H9 (cell line): ENCODE results near the gene FGB. TPM values are rescaled to one million over a fixed set of nuclear protein-coding genes. Genes with fewer than 3 reads are reported as not detected.

Experiments
- DNase-seq: peaks from one replicate; pipeline ENCODE4 v3.0.0-alpha.2; 2017
- H2AFZ ChIP-seq: one replicate; pipeline ENCODE4 v1.6.1; 2013; ENCODE audit warnings: mild to moderate bottlenecking, low read length, control low read depth, moderate library complexity
- H2AK5ac ChIP-seq: 2 replicates; pipeline ENCODE4 v1.6.1; 2013; ENCODE audit warnings: low read length, control low read depth, mixed read lengths; ENCODE audit not compliant: insufficient read length
- H2BK120ac ChIP-seq: one replicate; pipeline ENCODE4 v1.6.1; 2013; ENCODE audit warnings: low read depth, mild to moderate bottlenecking, low read length, control low read depth, inconsistent platforms; ENCODE audit not compliant: poor library complexity, severe bottlenecking
- H2BK12ac ChIP-seq: 2 replicates; pipeline ENCODE4 v1.6.1; 2013; ENCODE audit warnings: low read length, control low read depth, mixed read lengths, low read depth; ENCODE audit not compliant: insufficient read length
- H2BK15ac ChIP-seq: 2 replicates; pipeline ENCODE4 v1.6.1; 2013; ENCODE audit warnings: low read depth, low read length, control low read depth
- H2BK20ac ChIP-seq: one replicate; pipeline ENCODE4 v1.6.1; 2013; ENCODE audit warnings: low read depth, mild to moderate bottlenecking, low read length, control low read depth, inconsistent platforms; ENCODE audit not compliant: poor library complexity, severe bottlenecking
- H2BK5ac ChIP-seq: 2 replicates; pipeline ENCODE4 v1.6.1; 2013; ENCODE audit warnings: low read length, control low read depth, mixed read lengths; ENCODE audit not compliant: insufficient read length
- H3K14ac ChIP-seq: 2 replicates; pipeline ENCODE4 v1.6.1; 2013; ENCODE audit warnings: low read length, control low read depth; ENCODE audit not compliant: insufficient read depth
- H3K18ac ChIP-seq: 2 replicates; pipeline ENCODE4 v1.6.1; 2013; ENCODE audit warnings: low read depth, mild to moderate bottlenecking, mixed read lengths, low read length, control low read depth; ENCODE audit not compliant: insufficient read length
- H3K23ac ChIP-seq: 2 replicates; pipeline ENCODE4 v1.6.1; 2013; ENCODE audit warnings: low read length, control low read depth, mixed read lengths, low read depth; ENCODE audit not compliant: insufficient read length
- H3K23me2 ChIP-seq: 2 replicates; pipeline ENCODE4 v1.6.1; 2013; ENCODE audit warnings: low read depth, mild to moderate bottlenecking, mixed read lengths, low read length, control low read depth; ENCODE audit not compliant: insufficient read length, poor library complexity, severe bottlenecking
- H3K27ac ChIP-seq: 2 replicates; pipeline ENCODE4 v1.5.1; 2013; ENCODE audit warnings: low read length, control low read depth, mixed read lengths, low read depth; ENCODE audit not compliant: insufficient read length
- H3K27me3 ChIP-seq: 2 replicates; pipeline ENCODE4 v1.6.1; 2013; ENCODE audit warnings: low read length, control low read depth, inconsistent platforms; ENCODE audit not compliant: insufficient read depth
- H3K4ac ChIP-seq: 2 replicates; pipeline ENCODE4 v1.6.1; 2013; ENCODE audit warnings: low read depth, mild to moderate bottlenecking, control low read depth, inconsistent platforms, low read length, moderate library complexity
- H3K4me1 ChIP-seq: 2 replicates; pipeline ENCODE4 v1.6.1; 2013; ENCODE audit warnings: low read length, control low read depth, inconsistent platforms; ENCODE audit not compliant: insufficient read depth
- H3K4me2 ChIP-seq: 2 replicates; pipeline ENCODE4 v1.6.1; 2013; ENCODE audit warnings: low read length, control low read depth, mixed read lengths; ENCODE audit not compliant: insufficient read length, insufficient read depth
- H3K56ac ChIP-seq: 2 replicates; pipeline ENCODE4 v1.6.1; 2013; ENCODE audit warnings: low read depth, mild to moderate bottlenecking, mixed read lengths, low read length, control low read depth; ENCODE audit not compliant: insufficient read length
- H3K79me1 ChIP-seq: 2 replicates; pipeline ENCODE4 v1.6.1; 2013; ENCODE audit warnings: low read depth, mild to moderate bottlenecking, moderate library complexity, low read length, control low read depth, inconsistent platforms; ENCODE audit not compliant: insufficient read depth, poor library complexity, severe bottlenecking
- H3K79me2 ChIP-seq: 2 replicates; pipeline ENCODE4 v1.6.1; 2013; ENCODE audit warnings: low read length, control low read depth, inconsistent platforms; ENCODE audit not compliant: insufficient read depth
- H3K9ac ChIP-seq: 2 replicates; pipeline ENCODE4 v1.6.1; 2013; ENCODE audit warnings: low read length, control low read depth, mixed read lengths; ENCODE audit not compliant: insufficient read length; ENCODE audit errors: extremely low read depth
- H3K9me3 ChIP-seq: one replicate; pipeline ENCODE4 v1.6.1; 2013; ENCODE audit warnings: low read depth, low read length, inconsistent platforms; ENCODE audit not compliant: control insufficient read depth
- H3T11ph ChIP-seq: one replicate; pipeline ENCODE4 v1.6.1; 2013; ENCODE audit warnings: mild to moderate bottlenecking, low read length, control low read depth, inconsistent platforms
- H4K20me1 ChIP-seq: one replicate; pipeline ENCODE4 v1.6.1; 2013; ENCODE audit not compliant: control insufficient read depth, insufficient read length, insufficient read depth
- H4K5ac ChIP-seq: 2 replicates; pipeline ENCODE4 v1.6.1; 2013; ENCODE audit warnings: low read depth, mild to moderate bottlenecking, mixed read lengths, low read length, control low read depth; ENCODE audit not compliant: insufficient read length
- H4K8ac ChIP-seq: replicated peaks from 2 replicates; pipeline ENCODE4 v1.6.1; 2013; ENCODE audit warnings: low read length, control low read depth, mixed read lengths, low read depth; ENCODE audit not compliant: insufficient read length
- H4K91ac ChIP-seq: 2 replicates; pipeline ENCODE4 v1.6.1; 2013; ENCODE audit warnings: low read depth, mild to moderate bottlenecking, moderate library complexity, mixed read lengths, low read length, control low read depth; ENCODE audit not compliant: insufficient read length
- H3K27ac Mint-ChIP-seq, 3 experiments: 2 replicates in 2 of 3; 3 replicates in 1 of 3; pipeline ENCODE4 v1.8.0; 2020 to 2021; ENCODE audit warnings: mixed read lengths in 3 of 3, mild to moderate bottlenecking in 1 of 3, moderate library complexity in 1 of 3
- H3K27me3 Mint-ChIP-seq: 2 replicates; pipeline ENCODE4 v1.8.0; 2021; ENCODE audit warnings: low read depth, mild to moderate bottlenecking, moderate library complexity, mixed read lengths
- H3K36me3 Mint-ChIP-seq, 3 experiments: 2 replicates in 2 of 3; 3 replicates in 1 of 3; pipeline ENCODE4 v1.8.0; 2020 to 2021; ENCODE audit warnings: low read depth in 3 of 3, mixed read lengths in 3 of 3; ENCODE audit not compliant: insufficient read depth in 1 of 3
- H3K4me1 Mint-ChIP-seq, 2 experiments: 2 replicates each; pipeline ENCODE4 v1.8.0; 2020; ENCODE audit warnings: mixed read lengths in 2 of 2
- H3K4me3 Mint-ChIP-seq, 2 experiments: 2 replicates in 1 of 2; 3 replicates in 1 of 2; pipeline ENCODE4 v1.8.0; 2020 to 2021; ENCODE audit warnings: mild to moderate bottlenecking in 2 of 2, mixed read lengths in 2 of 2, moderate library complexity in 1 of 2
- H3K9me3 Mint-ChIP-seq, 2 experiments: 2 replicates in 1 of 2; 3 replicates in 1 of 2; pipeline ENCODE4 v1.8.0; 2020; ENCODE audit warnings: mild to moderate bottlenecking in 2 of 2, mixed read lengths in 2 of 2, moderate library complexity in 1 of 2
- CTCF ChIP-seq: fragments of 200-600 bp; sonication (generic); conservative IDR thresholded peaks from 3 replicates; pipeline ENCODE4 v1.8.0; 2021; ENCODE audit warnings: antibody characterized with exemption, mild to moderate bottlenecking
- WGBS: extraction: QIAGEN DNeasy Blood & Tissue Kit; methylation state at CpG from one replicate; pipeline ENCODE4 v1.1.7; 2013; ENCODE audit warnings: missing lambda C conversion rate, low lambda C conversion rate, mixed read lengths; ENCODE audit not compliant: insufficient read length; ENCODE audit errors: extremely low coverage; 5-methylcytosine and 5-hydroxymethylcytosine counted together
- total RNA-seq: library from RNA; stranded (reverse); gene quantifications from 2 replicates; pipeline ENCODE4 v1.2.1, GENCODE V29; 2021

Gene FGB
- total RNA-seq, 1 experiment from 2014 or later: not detected

GRCh38 chr4:154610582-154610981, 47.8 kb downstream of the FGB start:
- Mint-ChIP-seq H3K36me3 (no peaks in the 10 kb centered on the region), H3K27me3 (no peaks in the 10 kb centered on the region), H3K27ac (no peak overlapping the region)

More at GRCh38 chr4:154610582-154610981, 47.8 kb downstream of the FGB start:
- H3K56ac ChIP-seq: no peak overlapping the region
- no peak overlapping the region for H3K9ac ChIP-seq
- no peak for DNase-seq
- H4K20me1 ChIP-seq: no peaks in the 10 kb centered on the region
- H2BK5ac ChIP-seq: no peak overlapping the region
- H3K23ac ChIP-seq: no peak overlapping the region
- H3K27me3 ChIP-seq: no peaks in the 10 kb centered on the region
- no peaks in the 10 kb centered on the region for H3K23me2 ChIP-seq
- H3K9me3 Mint-ChIP-seq: no peaks in the 10 kb centered on the region
- TF ChIP-seq CTCF: no peak
- no peaks in the 10 kb centered on the region for H3K4me1 Mint-ChIP-seq
- no peak overlapping the region for H3K4ac ChIP-seq
- H2BK12ac ChIP-seq: no peak overlapping the region
- H2BK15ac ChIP-seq: no peak overlapping the region
- no peaks in the 10 kb centered on the region for H3K79me2 ChIP-seq
- H4K8ac ChIP-seq: no peak overlapping the region
- no peak overlapping the region for H2AK5ac ChIP-seq
- H4K91ac ChIP-seq: no peak overlapping the region
- H2BK120ac ChIP-seq: no peak overlapping the region
- no peak overlapping the region for H3K27ac ChIP-seq
- H3K79me1 ChIP-seq: no peaks in the 10 kb centered on the region
- no peak overlapping the region for H3K4me2 ChIP-seq
- H4K5ac ChIP-seq: no peak overlapping the region
- no CpG with 5 or more reads among the region's 4 CpGs for WGBS
- H3K4me3 Mint-ChIP-seq: no peak overlapping the region
- no peak overlapping the region for H2BK20ac ChIP-seq
- no peak overlapping the region for H3K14ac ChIP-seq
- no peak overlapping the region for H3K18ac ChIP-seq
- H3K4me1 ChIP-seq: no peaks in the 10 kb centered on the region
- no peak overlapping the region for H2AFZ ChIP-seq
- no peak overlapping the region for H3T11ph ChIP-seq
- no peaks in the 10 kb centered on the region for H3K9me3 ChIP-seq
